SH-SY5Y (cell line): ENCODE results near the gene FAN1.

Experiments
- GATA2 ChIP-seq: IDR thresholded peaks from 2 replicates; pipeline ENCODE4 v1.6.1; 2011; ENCODE audit warnings: mild to moderate bottlenecking, low read depth, low read length
- GATA3 ChIP-seq: IDR thresholded peaks from 2 replicates; pipeline ENCODE4 v1.6.1; 2011; ENCODE audit warnings: low read depth, mild to moderate bottlenecking, low read length, moderate library complexity

- no peak for TF ChIP-seq GATA2
- TF ChIP-seq GATA3, result no peak
Measured at GRCh38 chr15:30953183-30953582, 49.5 kb downstream of the FAN1 start.
